Type B pancreatic cell (in vitro differentiated cells): ENCODE data around the gene TMEM87A. TPM values are rescaled to one million over a fixed set of nuclear protein-coding genes. Genes with fewer than 3 reads are reported as not detected.
"Not testable (repeated sequence)": the region's sequence is repeated elsewhere in the genome, so short reads cannot be mapped to it uniquely, and the experiment has no call there.

Experiments
- DNase-seq: peaks from one replicate; pipeline ENCODE4 v3.0.0; 2021; ENCODE audit warnings: mixed read lengths; ENCODE audit not compliant: unreplicated experiment; ENCODE audit errors: extremely low spot score
- H3K27ac Mint-ChIP-seq: 2 replicates; pipeline ENCODE4 v1.8.0; 2021; ENCODE audit warnings: mild to moderate bottlenecking, mixed read lengths
- H3K27me3 Mint-ChIP-seq: 2 replicates; pipeline ENCODE4 v1.8.0; 2021; ENCODE audit warnings: mixed read lengths
- H3K36me3 Mint-ChIP-seq: 2 replicates; pipeline ENCODE4 v1.8.0; 2021; ENCODE audit warnings: mixed read lengths
- H3K4me1 Mint-ChIP-seq: one replicate; pipeline ENCODE4 v1.8.0; 2021; ENCODE audit warnings: mixed read lengths; ENCODE audit not compliant: unreplicated experiment
- H3K4me3 Mint-ChIP-seq: 2 replicates; pipeline ENCODE4 v1.8.0; 2021; ENCODE audit warnings: mild to moderate bottlenecking, mixed read lengths
- H3K9me3 Mint-ChIP-seq: 2 replicates; pipeline ENCODE4 v1.8.0; 2021; ENCODE audit warnings: mixed read lengths
- total RNA-seq: library from RNA; stranded (reverse); gene quantifications from 2 replicates; pipeline ENCODE4 v1.2.1, GENCODE V29; 2021; ENCODE audit warnings: low replicate concordance
- TF ChIP-seq, protein P1 (sequence below): fragments of 200-600 bp; sonication (generic); conservative IDR thresholded peaks from 2 replicates; pipeline ENCODE4 v1.5.0; 2021; ENCODE audit warnings: antibody characterized with exemption, mild to moderate bottlenecking

Gene TMEM87A
- total RNA-seq, 1 donor from 2014 or later: 44.3 TPM

DNA sequence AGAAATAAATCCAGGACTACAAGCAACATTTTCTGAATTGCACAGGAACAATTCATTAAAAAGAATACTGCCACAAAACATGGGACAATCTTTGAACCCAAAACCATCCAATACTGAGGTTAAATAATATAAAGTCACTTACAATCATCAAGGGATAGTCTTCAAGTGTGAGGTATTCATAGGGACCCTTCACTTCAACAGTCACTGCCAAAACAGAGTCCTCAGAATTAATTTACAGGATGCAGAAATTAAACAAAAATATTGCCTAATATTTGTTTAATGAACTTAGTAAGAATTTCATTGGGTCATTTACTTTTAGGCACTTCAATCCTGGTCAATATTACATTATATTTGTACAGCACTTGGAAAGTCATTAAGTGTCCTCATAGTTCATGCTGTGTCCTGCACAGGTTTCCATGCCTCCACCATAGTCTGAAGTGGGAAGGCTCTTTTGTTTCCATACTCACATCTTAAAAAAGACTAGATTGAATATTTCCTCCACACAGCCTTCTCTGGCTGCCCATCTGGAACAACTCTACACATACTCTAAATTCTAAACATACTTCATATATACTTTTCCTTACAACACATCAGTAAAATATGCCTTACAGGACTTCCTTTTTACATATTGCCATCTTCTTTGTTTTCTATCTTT is 33.6 kb downstream of the TMEM87A start:
- no peak for DNase-seq
- TF ChIP-seq, protein P1, sequence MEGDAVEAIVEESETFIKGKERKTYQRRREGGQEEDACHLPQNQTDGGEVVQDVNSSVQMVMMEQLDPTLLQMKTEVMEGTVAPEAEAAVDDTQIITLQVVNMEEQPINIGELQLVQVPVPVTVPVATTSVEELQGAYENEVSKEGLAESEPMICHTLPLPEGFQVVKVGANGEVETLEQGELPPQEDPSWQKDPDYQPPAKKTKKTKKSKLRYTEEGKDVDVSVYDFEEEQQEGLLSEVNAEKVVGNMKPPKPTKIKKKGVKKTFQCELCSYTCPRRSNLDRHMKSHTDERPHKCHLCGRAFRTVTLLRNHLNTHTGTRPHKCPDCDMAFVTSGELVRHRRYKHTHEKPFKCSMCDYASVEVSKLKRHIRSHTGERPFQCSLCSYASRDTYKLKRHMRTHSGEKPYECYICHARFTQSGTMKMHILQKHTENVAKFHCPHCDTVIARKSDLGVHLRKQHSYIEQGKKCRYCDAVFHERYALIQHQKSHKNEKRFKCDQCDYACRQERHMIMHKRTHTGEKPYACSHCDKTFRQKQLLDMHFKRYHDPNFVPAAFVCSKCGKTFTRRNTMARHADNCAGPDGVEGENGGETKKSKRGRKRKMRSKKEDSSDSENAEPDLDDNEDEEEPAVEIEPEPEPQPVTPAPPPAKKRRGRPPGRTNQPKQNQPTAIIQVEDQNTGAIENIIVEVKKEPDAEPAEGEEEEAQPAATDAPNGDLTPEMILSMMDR: no peak
- no peak overlapping the region for H3K27ac Mint-ChIP-seq
- H3K9me3 Mint-ChIP-seq: no peaks in the 10 kb centered on the region
- H3K4me3 Mint-ChIP-seq: no peak overlapping the region
- peaks cover 40% of the 10 kb centered on the region for H3K36me3 Mint-ChIP-seq
- H3K27me3 Mint-ChIP-seq: no peaks in the 10 kb centered on the region
- H3K4me1 Mint-ChIP-seq: no peaks in the 10 kb centered on the region

DNA sequence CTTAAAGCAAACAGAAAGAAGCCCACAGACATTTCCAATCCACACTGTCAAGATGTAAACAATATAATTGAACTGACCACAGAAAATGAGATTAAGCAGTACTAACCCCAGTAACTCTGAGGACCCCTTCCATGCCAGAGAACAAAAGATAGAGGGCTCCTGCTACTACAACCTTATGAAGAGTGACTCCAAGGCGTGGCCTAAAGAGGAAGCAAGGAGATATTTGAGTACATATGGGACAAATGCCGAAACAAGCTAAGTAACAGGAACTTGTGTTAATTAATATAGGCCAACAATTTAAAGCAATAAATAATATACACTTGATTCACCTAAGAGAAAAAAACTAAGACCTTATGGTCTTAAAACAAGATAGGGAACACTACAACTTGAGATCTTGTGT is 40.1 kb downstream of the TMEM87A start:
- Mint-ChIP-seq H3K27me3 (no peaks in the 10 kb centered on the region), H3K4me1 (no peaks in the 10 kb centered on the region), H3K9me3 (no peaks in the 10 kb centered on the region), H3K4me3 (no peak overlapping the region), H3K36me3 (peaks cover 23% of the 10 kb centered on the region), H3K27ac (no peak overlapping the region)
- no peak for DNase-seq
- TF ChIP-seq, protein P1: no peak

DNA sequence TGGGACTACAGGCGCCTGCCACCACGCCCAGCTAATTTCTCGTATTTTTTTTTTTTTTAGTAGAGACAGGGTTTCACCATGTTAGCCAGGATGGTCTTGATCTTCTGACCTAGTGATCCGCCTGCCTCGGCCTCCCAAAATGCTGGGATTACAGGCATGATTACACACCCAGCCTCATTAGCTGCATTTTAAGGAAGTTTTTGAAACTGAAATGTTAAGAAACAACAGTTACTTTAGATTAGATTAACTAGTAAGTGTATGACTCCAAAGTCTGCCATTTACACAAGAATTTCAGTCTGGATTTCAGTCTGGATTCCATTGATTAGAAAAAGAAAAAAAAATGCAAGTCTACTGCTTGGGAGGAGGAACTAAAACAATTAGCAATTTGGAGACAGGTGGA is 40.6 kb downstream of the TMEM87A start:
- H3K36me3 Mint-ChIP-seq: peaks cover 24% of the 10 kb centered on the region
- H3K27ac Mint-ChIP-seq: no peak overlapping the region
- no peak overlapping the region for H3K4me3 Mint-ChIP-seq
- no peaks in the 10 kb centered on the region for H3K27me3 Mint-ChIP-seq
- no peak for DNase-seq
- no peaks in the 10 kb centered on the region for H3K9me3 Mint-ChIP-seq
- no peaks in the 10 kb centered on the region for H3K4me1 Mint-ChIP-seq
- TF ChIP-seq, protein P1: no peak

DNA sequence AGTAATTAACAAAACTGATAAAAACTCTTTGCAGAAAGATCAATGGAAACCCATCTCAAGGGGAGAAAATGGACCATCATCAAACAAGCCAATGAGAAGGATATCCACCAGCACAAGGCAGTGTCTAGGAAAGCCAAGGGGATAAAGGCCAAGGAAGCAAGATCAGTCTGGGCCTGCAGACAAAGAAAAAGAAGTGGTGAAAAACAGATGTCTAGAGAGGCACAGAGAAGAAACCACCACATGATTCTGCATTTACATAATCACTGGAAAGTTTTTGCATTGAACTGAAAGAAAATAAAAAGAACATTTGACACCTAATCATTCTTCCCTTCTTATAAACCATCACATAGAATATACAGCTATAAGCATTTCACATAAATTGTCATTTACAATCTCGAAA is 42.1 kb downstream of the TMEM87A start:
- Mint-ChIP-seq H3K27me3 (no peaks in the 10 kb centered on the region), H3K36me3 (peaks cover 20% of the 10 kb centered on the region), H3K4me3 (no peak overlapping the region), H3K27ac (no peak overlapping the region), H3K9me3 (no peaks in the 10 kb centered on the region), H3K4me1 (no peaks in the 10 kb centered on the region)
- DNase-seq: no peak
- TF ChIP-seq, protein P1: no peak

DNA sequence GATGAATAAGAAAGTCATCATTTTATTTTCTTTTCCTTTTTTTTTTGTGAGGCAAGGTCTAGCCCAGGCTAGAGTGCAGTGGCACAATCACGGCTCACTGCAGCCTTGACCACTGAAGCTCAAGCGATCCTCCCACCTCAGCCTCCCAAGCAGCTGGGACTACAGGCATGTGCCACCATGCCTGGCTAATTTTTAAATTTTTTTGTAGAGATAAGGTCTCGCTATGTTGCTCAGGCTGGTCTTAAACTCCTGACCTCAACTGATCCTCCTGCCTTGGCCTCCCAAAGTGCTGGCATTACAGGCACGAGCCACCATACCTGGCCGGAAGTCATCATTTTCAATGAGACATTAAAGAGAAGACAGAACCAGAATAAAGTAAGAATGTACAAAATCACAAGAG is 44.3 kb downstream of the TMEM87A start:
- not testable (repeated sequence) for H3K4me3 Mint-ChIP-seq, H3K27me3 Mint-ChIP-seq, H3K27ac Mint-ChIP-seq, H3K4me1 Mint-ChIP-seq, DNase-seq, H3K9me3 Mint-ChIP-seq
- H3K36me3 Mint-ChIP-seq: peaks cover 14% of the 10 kb centered on the region

DNA sequence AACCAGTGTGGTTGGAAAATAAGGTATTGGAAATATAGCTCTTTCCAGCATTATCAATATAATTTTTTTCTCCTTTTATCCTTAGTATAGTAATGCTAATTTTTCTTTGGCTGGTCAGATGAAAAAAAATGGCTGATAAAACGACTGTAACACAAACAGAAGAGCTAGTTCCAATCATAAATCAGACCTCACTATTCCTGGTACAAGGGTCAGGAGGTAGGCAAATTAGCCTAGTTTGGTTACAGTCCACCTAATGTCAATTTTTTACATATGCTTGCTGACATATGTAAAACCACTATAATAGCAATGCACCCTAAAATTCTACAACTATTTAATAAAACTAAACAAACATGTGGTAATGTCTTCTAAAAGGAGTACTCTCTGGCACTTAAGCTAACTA is 45.2 kb downstream of the TMEM87A start:
- DNase-seq: no peak
- TF ChIP-seq, protein P1: no peak
- Mint-ChIP-seq H3K36me3 (peaks cover 19% of the 10 kb centered on the region), H3K9me3 (no peaks in the 10 kb centered on the region), H3K27me3 (no peaks in the 10 kb centered on the region), H3K4me3 (no peak overlapping the region), H3K4me1 (no peaks in the 10 kb centered on the region), H3K27ac (no peak overlapping the region)
